ENCODE data around the gene KIFC1. TPM values are rescaled to one million over a fixed set of nuclear protein-coding genes. Genes with fewer than 3 reads are reported as not detected.

The KIFC1 gene
- total and polyA plus RNA-seq, 9 of the 15 experiments (the other 6 are each of a cell fraction or from before 2014, with no cell fraction given), result 1.3 to 95.2 (median 76.9) TPM

GRCh38 chr6:33417128-33417902 is 25.7 kb downstream of the KIFC1 start (continued):
- TF ChIP-seq RERE (CRISPR knock-in tag; IDR thresholded peaks at IDR 0.05; ENCODE audit: borderline replicate concordance), result peak; percentile 93; the same call in 1 of the 2 replicates
- TF ChIP-seq SMARCA5 (IDR thresholded peaks at IDR 0.05), result peak; percentile 51
- peak; percentile 33; the same call in 1 of the 2 replicates for TF ChIP-seq NFRKB (IDR thresholded peaks at IDR 0.05; ENCODE audit: low read depth)
- TF ChIP-seq ZNF408 (CRISPR knock-in tag; IDR thresholded peaks at IDR 0.05; ENCODE audit: low read depth), result no peak
- no peak for TF ChIP-seq ZSCAN32 (CRISPR knock-in tag; IDR thresholded peaks at IDR 0.05)
- TF ChIP-seq, protein P1, sequence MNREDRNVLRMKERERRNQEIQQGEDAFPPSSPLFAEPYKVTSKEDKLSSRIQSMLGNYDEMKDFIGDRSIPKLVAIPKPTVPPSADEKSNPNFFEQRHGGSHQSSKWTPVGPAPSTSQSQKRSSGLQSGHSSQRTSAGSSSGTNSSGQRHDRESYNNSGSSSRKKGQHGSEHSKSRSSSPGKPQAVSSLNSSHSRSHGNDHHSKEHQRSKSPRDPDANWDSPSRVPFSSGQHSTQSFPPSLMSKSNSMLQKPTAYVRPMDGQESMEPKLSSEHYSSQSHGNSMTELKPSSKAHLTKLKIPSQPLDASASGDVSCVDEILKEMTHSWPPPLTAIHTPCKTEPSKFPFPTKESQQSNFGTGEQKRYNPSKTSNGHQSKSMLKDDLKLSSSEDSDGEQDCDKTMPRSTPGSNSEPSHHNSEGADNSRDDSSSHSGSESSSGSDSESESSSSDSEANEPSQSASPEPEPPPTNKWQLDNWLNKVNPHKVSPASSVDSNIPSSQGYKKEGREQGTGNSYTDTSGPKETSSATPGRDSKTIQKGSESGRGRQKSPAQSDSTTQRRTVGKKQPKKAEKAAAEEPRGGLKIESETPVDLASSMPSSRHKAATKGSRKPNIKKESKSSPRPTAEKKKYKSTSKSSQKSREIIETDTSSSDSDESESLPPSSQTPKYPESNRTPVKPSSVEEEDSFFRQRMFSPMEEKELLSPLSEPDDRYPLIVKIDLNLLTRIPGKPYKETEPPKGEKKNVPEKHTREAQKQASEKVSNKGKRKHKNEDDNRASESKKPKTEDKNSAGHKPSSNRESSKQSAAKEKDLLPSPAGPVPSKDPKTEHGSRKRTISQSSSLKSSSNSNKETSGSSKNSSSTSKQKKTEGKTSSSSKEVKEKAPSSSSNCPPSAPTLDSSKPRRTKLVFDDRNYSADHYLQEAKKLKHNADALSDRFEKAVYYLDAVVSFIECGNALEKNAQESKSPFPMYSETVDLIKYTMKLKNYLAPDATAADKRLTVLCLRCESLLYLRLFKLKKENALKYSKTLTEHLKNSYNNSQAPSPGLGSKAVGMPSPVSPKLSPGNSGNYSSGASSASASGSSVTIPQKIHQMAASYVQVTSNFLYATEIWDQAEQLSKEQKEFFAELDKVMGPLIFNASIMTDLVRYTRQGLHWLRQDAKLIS (CRISPR knock-in tag; IDR thresholded peaks at IDR 0.05), result peak; percentile 60; the same call in 1 of the 2 replicates
- TF ChIP-seq ARID1B (IDR thresholded peaks at IDR 0.05), result 0 out of 2 replicates have a peak, but pooled peaks have one; percentile 56
- 0 out of 2 replicates have a peak, but pooled peaks have one; percentile 20 for TF ChIP-seq FOXP1 (CRISPR knock-in tag; IDR thresholded peaks at IDR 0.05)
- TF ChIP-seq ZNF592 (IDR thresholded peaks at IDR 0.05), result peak; percentile 32; the same call in 1 of the 2 replicates
- TF ChIP-seq KDM2B (CRISPR knock-in tag; IDR thresholded peaks at IDR 0.05), result no peak
- 0 out of 2 replicates have a peak, but pooled peaks have one; percentile 9 for TF ChIP-seq POLR2G (IDR thresholded peaks at IDR 0.05; ENCODE audit: low read depth, low read length)
- TF ChIP-seq TEAD4 (IDR thresholded peaks at IDR 0.05; ENCODE audit: low read length), result peak; percentile 25; the same call in 1 of the 2 replicates
- TF ChIP-seq TEAD4 (CRISPR knock-in tag; IDR thresholded peaks at IDR 0.05; ENCODE audit: borderline replicate concordance), result no peak
- no peak for TF ChIP-seq ZNF77 (CRISPR knock-in tag; IDR thresholded peaks at IDR 0.05)
